Right atrium auricular region (tissue), 2 donors: ENCODE data around the gene UBE2D2. TPM values are rescaled to one million over a fixed set of nuclear protein-coding genes. Genes with fewer than 3 reads are reported as not detected.

Source experiments
- DNase-seq: peaks from one replicate; pipeline ENCODE4 v3.0.0-alpha.2; 2019; ENCODE audit warnings: low spot score
- H3K27ac ChIP-seq, 2 donors: fragments of 200-600 bp; sonication (generic); 1 replicate in 1 of 2; 2 replicates in 1 of 2; pipeline ENCODE4 v1.5.1; 2016 to 2019
- H3K27me3 ChIP-seq, 2 donors: fragments of 200-600 bp; sonication (generic); one replicate each; pipeline versions ENCODE4 v1.5.1 to v1.6.0; 2017 to 2019
- H3K36me3 ChIP-seq: fragments of 200-600 bp; sonication (generic); one replicate; pipeline ENCODE4 v1.5.1; 2016
- H3K4me1 ChIP-seq, 2 donors: fragments of 200-600 bp; sonication (generic); one replicate each; pipeline versions ENCODE4 v1.5.1 to v1.6.0; 2017 to 2019
- H3K4me3 ChIP-seq, 2 donors: fragments of 200-600 bp; sonication (generic); 1 replicate in 1 of 2; 2 replicates in 1 of 2; pipeline ENCODE4 v1.5.1; 2017 to 2019; ENCODE audit warnings: mild to moderate bottlenecking in 1 of 2, moderate library complexity in 1 of 2
- H3K9me3 ChIP-seq, 2 donors: fragments of 200-600 bp; sonication (generic); one replicate each; pipeline ENCODE4 v1.5.1; 2019
- CTCF ChIP-seq, 2 donors: fragments of 200-600 bp; sonication (generic); IDR thresholded peaks; one replicate each; pipeline ENCODE4 v1.5.1; 2019; ENCODE audit warnings: antibody characterized with exemption in 2 of 2
- total RNA-seq, 2 donors: library from RNA; depleted of rRNA; stranded (reverse); fragments of >200 nt; gene quantifications; one replicate each; pipeline ENCODE4 v1.1.0, GENCODE V29; 2016

Gene UBE2D2
- total RNA-seq, 2 donors from 2014 or later: 54.3 to 73.6 TPM

- no peak overlapping the region for H3K4me3 ChIP-seq
- no peaks in the 10 kb centered on the region for H3K9me3 ChIP-seq
- no peaks in the 10 kb centered on the region for H3K27me3 ChIP-seq
- peaks cover 0 to 45% of the 10 kb centered on the region in 2 donors for H3K4me1 ChIP-seq
- H3K27ac ChIP-seq: no peak overlapping the region
- no peak for TF ChIP-seq CTCF (IDR thresholded peaks at IDR 0.05)
- DNase-seq: no peak
- no peaks in the 10 kb centered on the region for H3K36me3 ChIP-seq
These were observed 10.8 kb downstream of the UBE2D2 start for GRCh38 chr5:139571966-139572365.

GRCh38 chr5:139574641-139575312 lies 13.6 kb downstream of the UBE2D2 start:
- Histone ChIP-seq H3K36me3 (no peaks in the 10 kb centered on the region), H3K27me3 (no peaks in the 10 kb centered on the region), H3K9me3 (no peaks in the 10 kb centered on the region), H3K27ac (no peak overlapping the region), H3K4me3 (no peak overlapping the region), H3K4me1 (peaks cover 0 to 59% of the 10 kb centered on the region in 2 donors)
- peak; percentile 33 to 67 for TF ChIP-seq CTCF (IDR thresholded peaks at IDR 0.05)
- no peak for DNase-seq

DNA sequence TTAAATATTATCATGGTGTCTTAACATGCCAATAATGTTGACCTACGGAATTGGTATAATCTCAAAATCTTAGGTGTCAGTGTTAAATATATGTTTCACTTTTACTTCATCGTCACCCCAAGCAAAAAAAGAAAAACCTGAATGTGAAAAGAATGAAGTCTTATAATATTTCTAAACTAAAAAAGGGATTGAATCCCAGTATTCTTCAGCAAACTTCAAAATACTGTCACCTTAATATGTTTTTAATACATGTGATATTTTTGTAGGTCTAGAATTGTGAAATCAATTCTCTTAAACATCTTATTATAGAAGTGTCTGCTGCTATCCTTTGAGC lies 14.1 kb downstream of the UBE2D2 start:
- H3K27ac ChIP-seq: no peak overlapping the region

DNA sequence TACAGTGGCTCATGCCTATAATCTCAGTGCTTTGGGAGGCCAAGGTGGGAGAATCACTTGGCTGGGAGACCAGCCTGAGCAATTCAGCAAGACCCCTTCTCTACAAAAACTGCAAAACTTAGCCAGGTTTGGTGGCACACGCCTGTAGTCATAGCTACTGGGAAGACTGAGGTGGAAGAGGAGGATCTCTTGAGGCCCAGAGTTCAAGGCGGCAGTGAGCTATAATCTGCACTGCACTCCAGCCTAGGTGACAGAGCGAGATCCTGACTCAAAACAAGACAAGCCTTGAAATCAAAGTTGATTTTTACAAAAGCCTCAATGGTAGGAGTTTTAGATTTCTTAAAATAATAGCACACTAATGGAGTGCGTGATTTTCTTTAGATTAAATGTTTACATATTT lies 14.6 kb downstream of the UBE2D2 start:
- TF ChIP-seq CTCF (IDR thresholded peaks at IDR 0.05): no peak
- no peak for DNase-seq
- Histone ChIP-seq H3K27ac (no peak overlapping the region), H3K4me1 (peaks cover 0 to 58% of the 10 kb centered on the region in 2 donors), H3K27me3 (no peaks in the 10 kb centered on the region), H3K4me3 (no peak overlapping the region), H3K9me3 (no peaks in the 10 kb centered on the region), H3K36me3 (no peaks in the 10 kb centered on the region)

More for the DNA sequence above, 14.1 kb downstream of the UBE2D2 start:
- Histone ChIP-seq H3K36me3 (no peaks in the 10 kb centered on the region), H3K27me3 (no peaks in the 10 kb centered on the region), H3K4me1 (peaks cover 0 to 60% of the 10 kb centered on the region in 2 donors), H3K4me3 (no peak overlapping the region), H3K9me3 (no peaks in the 10 kb centered on the region)
- DNase-seq: no peak
- no peak for TF ChIP-seq CTCF (IDR thresholded peaks at IDR 0.05)

GRCh38 chr5:139577689-139578290 lies 16.7 kb downstream of the UBE2D2 start:
- H3K27me3 ChIP-seq: no peaks in the 10 kb centered on the region
- H3K36me3 ChIP-seq: no peaks in the 10 kb centered on the region
- H3K27ac ChIP-seq: no peak overlapping the region
- H3K9me3 ChIP-seq: no peaks in the 10 kb centered on the region
- TF ChIP-seq CTCF (IDR thresholded peaks at IDR 0.05): no peak
- DNase-seq: no peak
- H3K4me3 ChIP-seq: no peak overlapping the region
- H3K4me1 ChIP-seq: peaks cover 0 to 39% of the 10 kb centered on the region in 2 donors
